CD4-positive, alpha-beta T cell (primary cell): Measurements from ENCODE around the gene CACNG8. TPM values are rescaled to one million over a fixed set of nuclear protein-coding genes. Genes with fewer than 3 reads are reported as not detected.

Experiments
- ATAC-seq: fragments of 200-7000 bp; cut with Tn5 transposase; one replicate; pipeline ENCODE4 v1.10.0; 2022; ENCODE audit warnings: mild to moderate bottlenecking; ENCODE audit not compliant: poor library complexity
- CTCF ChIA-PET: fragments of 350-600 bp; sonication (Branson Sonifier 250); formaldehyde crosslinking; loops from one replicate; lab custom pipeline; 2021; ENCODE audit warnings: antibody characterized with exemption, inconsistent platforms; lab: Charles Lee
- POLR2A ChIA-PET: fragments of 350-600 bp; sonication (Branson Sonifier 250); formaldehyde crosslinking; loops from one replicate; lab custom pipeline; 2021; ENCODE audit warnings: antibody characterized with exemption, inconsistent platforms; lab: Charles Lee
- DNase-seq, 14 experiments: peaks; one replicate each; pipeline ENCODE4 v3.0.0-alpha.2; 2013 to 2020; ENCODE audit warnings: mixed read lengths in 2 of 14
- H3K27ac ChIP-seq, 2 donors: one replicate each; pipeline versions ENCODE4 v1.5.1 to v1.7.0; 2013; ENCODE audit warnings: low read length in 2 of 2, low read depth in 1 of 2, mild to moderate bottlenecking in 1 of 2
- H3K27me3 ChIP-seq, 2 experiments: 1 replicate in 1 of 2; 2 replicates in 1 of 2; pipeline versions ENCODE4 v1.6.1 to v1.7.0; 2013; ENCODE audit warnings: low read length in 2 of 2, control low read depth in 1 of 2, mild to moderate bottlenecking in 1 of 2, moderate library complexity in 1 of 2; ENCODE audit not compliant: insufficient read depth in 2 of 2, control insufficient read depth in 1 of 2
- H3K36me3 ChIP-seq: one replicate; pipeline ENCODE4 v1.6.1; 2013; ENCODE audit warnings: low read length, control low read depth; ENCODE audit not compliant: insufficient read depth
- H3K4me1 ChIP-seq: one replicate; pipeline ENCODE4 v1.6.1; 2013; ENCODE audit warnings: low read length, control low read depth; ENCODE audit not compliant: insufficient read depth
- H3K4me3 ChIP-seq: one replicate; pipeline ENCODE4 v1.5.1; 2013; ENCODE audit warnings: mild to moderate bottlenecking, low read length, moderate library complexity
- H3K9me3 ChIP-seq, 2 experiments: 1 replicate in 1 of 2; 2 replicates in 1 of 2; pipeline versions ENCODE4 v1.6.1 to v1.7.0; 2013; ENCODE audit warnings: low read length in 2 of 2, mild to moderate bottlenecking in 2 of 2, control low read depth in 1 of 2, moderate library complexity in 1 of 2; ENCODE audit not compliant: control insufficient read depth in 1 of 2, insufficient read depth in 1 of 2
- H3K27ac Mint-ChIP-seq: one replicate; pipeline ENCODE4 v1.8.0; 2020; ENCODE audit warnings: mixed read lengths
- H3K27me3 Mint-ChIP-seq: one replicate; pipeline ENCODE4 v1.8.0; 2021; ENCODE audit warnings: mixed read lengths
- H3K36me3 Mint-ChIP-seq: one replicate; pipeline ENCODE4 v1.8.0; 2021; ENCODE audit warnings: low read depth, mixed read lengths
- H3K4me1 Mint-ChIP-seq: one replicate; pipeline ENCODE4 v1.8.0; 2021; ENCODE audit warnings: low read depth, mixed read lengths
- H3K4me3 Mint-ChIP-seq: one replicate; pipeline ENCODE4 v1.8.0; 2020; ENCODE audit warnings: mild to moderate bottlenecking, mixed read lengths
- H3K9me3 Mint-ChIP-seq: one replicate; pipeline ENCODE4 v1.8.0; 2020; ENCODE audit warnings: mixed read lengths
- CTCF ChIP-seq: fragments of 200-600 bp; IDR thresholded peaks from one replicate; pipeline ENCODE4 v1.8.0; 2022; ENCODE audit warnings: antibody characterized with exemption, mild to moderate bottlenecking
- intact Hi-C, 2 experiments: fragments of 100-400 bp; cut with DNase I in 1 of 2; cut with micrococcal nuclease in 1 of 2; formaldehyde crosslinking; loops; one replicate each; pipeline versions ENCODE4 v1.15.1 to v1.9.0; 2023 to 2025; cut with DNase I, micrococcal nuclease
- total RNA-seq, 174 experiments: library from RNA in 2 of 174; stranded (reverse) in 2 of 174; gene quantifications; one replicate each; pipeline ENCODE4 v1.2.3 and lab custom pipeline; 2021 to 2026

CACNG8 gene
- total RNA-seq, 2 experiments from 2014 or later = not detected

DNA sequence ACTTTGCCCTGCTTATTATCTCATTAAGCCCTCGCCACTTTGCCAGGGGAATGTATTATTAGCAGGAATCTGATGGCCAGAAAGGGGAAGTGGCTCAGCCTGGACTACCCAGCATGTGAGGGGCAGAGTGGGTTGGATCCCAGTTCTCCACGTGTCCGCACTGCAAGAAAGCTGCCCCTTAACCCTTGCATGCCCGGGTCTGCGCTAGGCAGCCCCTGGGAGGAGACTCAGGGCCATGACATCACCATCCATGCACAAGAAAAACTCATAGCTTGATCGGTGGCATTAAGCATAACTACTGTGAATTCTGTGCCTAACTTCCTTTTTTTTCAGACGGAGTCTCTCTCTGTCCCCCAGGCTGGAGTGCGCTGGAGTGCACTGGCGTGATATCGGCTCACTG, 8.9 kb downstream of the CACNG8 start:
- no peak overlapping the region for H3K27ac Mint-ChIP-seq
- no peak overlapping the region for H3K4me3 Mint-ChIP-seq
- Histone ChIP-seq H3K36me3 (no peaks in the 10 kb centered on the region), H3K4me1 (no peaks in the 10 kb centered on the region), H3K27ac (no peak overlapping the region), H3K4me3 (no peak overlapping the region), H3K9me3 (peaks cover 0 to 5% of the 10 kb centered on the region in 2 experiments), H3K27me3 (peaks cover 15 to 16% of the 10 kb centered on the region in 2 experiments)
- intact Hi-C loops = no loop called here
- no peak for TF ChIP-seq CTCF
- H3K4me1 Mint-ChIP-seq = no peaks in the 10 kb centered on the region
- no peak for ATAC-seq
- no peaks in the 10 kb centered on the region for H3K36me3 Mint-ChIP-seq
- POLR2A ChIA-PET = no interaction called here
- no peaks in the 10 kb centered on the region for H3K9me3 Mint-ChIP-seq
- CTCF ChIA-PET = no interaction called here
- peaks cover 51% of the 10 kb centered on the region for H3K27me3 Mint-ChIP-seq
- peak in 2 of 14 experiments; percentile 17 to 27 for DNase-seq

DNA sequence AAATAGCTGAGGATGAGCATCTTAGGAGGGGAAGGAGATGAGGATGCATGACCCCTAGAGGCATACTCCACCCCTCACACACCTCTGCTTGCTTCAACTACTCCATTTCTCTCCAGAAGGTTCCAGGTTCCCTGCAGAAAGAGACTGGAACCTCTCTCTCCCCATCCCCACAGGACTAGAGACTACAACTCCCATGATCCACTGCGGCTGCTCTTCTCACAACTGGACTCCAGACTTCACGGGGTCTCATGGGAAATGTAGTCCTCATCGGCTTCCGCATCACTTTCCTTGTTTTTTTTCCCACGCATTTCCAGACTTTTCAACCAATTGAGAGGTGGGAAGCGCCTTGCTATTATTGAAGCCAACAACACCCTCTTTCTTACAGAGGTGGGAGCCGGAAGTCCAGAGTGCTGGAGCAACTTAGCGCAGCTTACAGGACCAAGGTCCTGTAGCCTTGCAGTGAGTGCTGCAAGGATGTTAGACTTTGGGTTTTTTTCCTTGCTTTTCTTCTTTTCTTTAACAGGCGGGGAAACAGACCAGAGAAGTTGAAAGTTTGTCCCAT, 14.8 kb downstream of the CACNG8 start:
- CTCF ChIA-PET = no interaction called here
- H3K27me3 Mint-ChIP-seq = peaks cover 78% of the 10 kb centered on the region
- no peaks in the 10 kb centered on the region for H3K9me3 Mint-ChIP-seq
- DNase-seq = peak; percentile 32 to 86 (median 54)
- Histone ChIP-seq H3K27ac (no peak overlapping the region), H3K4me1 (peaks cover 33% of the 10 kb centered on the region), H3K27me3 (peaks cover 57 to 58% of the 10 kb centered on the region in 2 experiments), H3K9me3 (peaks cover 0 to 37% of the 10 kb centered on the region in 2 experiments), H3K36me3 (no peaks in the 10 kb centered on the region), H3K4me3 (peak overlapping the region; percentile 51)
- peaks cover 38% of the 10 kb centered on the region for H3K4me1 Mint-ChIP-seq
- ATAC-seq = peak; percentile 75
- intact Hi-C loops = loop anchor here in 1 of 2 experiments (5.0 kb wide), 3 partner anchors 110 to 140 kb away; partner anchors contain the start of genes MYADM, NDUFA3, OSCAR and PRPF31
- H3K27ac Mint-ChIP-seq = no peak overlapping the region
- no peaks in the 10 kb centered on the region for H3K36me3 Mint-ChIP-seq
- POLR2A ChIA-PET = interaction anchor here (0.7 kb wide), 1 partner anchor 1499 kb away, joined by 3 read pairs; the partner anchor contains the start of gene ZNF628
- H3K4me3 Mint-ChIP-seq = peak overlapping the region; percentile 82
- no peak for TF ChIP-seq CTCF

GRCh38 chr19:53977991-53978731, 15.4 kb downstream of the CACNG8 start:
- ATAC-seq (peak; percentile 47), DNase-seq (peak in 7 of 14 experiments; percentile 11 to 71 (median 34))
- H3K27me3 Mint-ChIP-seq = peaks cover 72% of the 10 kb centered on the region
- no peak overlapping the region for H3K27ac Mint-ChIP-seq
- intact Hi-C loops = loop anchor here in 1 of 2 experiments (5.0 kb wide), 3 partner anchors 111 to 139 kb away; partner anchors contain the start of genes MYADM, NDUFA3, OSCAR and PRPF31
- H3K4me3 Mint-ChIP-seq = peak overlapping the region; percentile 82
- H3K9me3 Mint-ChIP-seq = no peaks in the 10 kb centered on the region
- no peak overlapping the region for H3K27ac ChIP-seq
- ChIA-PET CTCF (no interaction called here), POLR2A (interaction anchor here (0.7 kb wide), 1 partner anchor 1498 kb away, joined by 3 read pairs; the partner anchor contains the start of gene ZNF628)
- H3K4me1 Mint-ChIP-seq = peaks cover 38% of the 10 kb centered on the region
- no peaks in the 10 kb centered on the region for H3K36me3 Mint-ChIP-seq
- no peak for TF ChIP-seq CTCF
- peaks cover 53 to 58% of the 10 kb centered on the region in 2 experiments for H3K27me3 ChIP-seq
- H3K9me3 ChIP-seq = peaks cover 0 to 37% of the 10 kb centered on the region in 2 experiments
- H3K4me1 ChIP-seq = peaks cover 33% of the 10 kb centered on the region
- H3K4me3 ChIP-seq = peak overlapping the region; percentile 51
- no peaks in the 10 kb centered on the region for H3K36me3 ChIP-seq
